ENCODE results near the gene OR2A2. TPM values are rescaled to one million over a fixed set of nuclear protein-coding genes. Genes with fewer than 3 reads are reported as not detected.

The OR2A2 gene
- polyA plus RNA-seq, 1 donor (not counting 4 experiments of a cell fraction or from before 2014, with no cell fraction given), result not detected

GRCh38 chr7:144074374-144074773 lies 35.0 kb upstream of the OR2A2 start:
- no peak for TF ChIP-seq EZH2 (IDR thresholded peaks at IDR 0.05; ENCODE audit: low read length)
- no peak for TF ChIP-seq CTCF (optimal IDR thresholded peaks at IDR 0.05 in 1 of 3, IDR thresholded peaks at IDR 0.05 in 1 of 3, conservative IDR thresholded peaks at IDR 0.05 in 1 of 3; ENCODE audit: extremely low read depth in 1 of 3, insufficient read depth in 2 of 3, low read length in 3 of 3)
- Histone ChIP-seq H3K79me2 (ENCODE audit: control insufficient read depth, insufficient read depth, low read length) (no peaks in the 10 kb centered on the region), H3K4me3 (ENCODE audit: control insufficient read depth in 2 of 3, extremely low read depth in 1 of 3, insufficient read depth in 2 of 3, low read depth in 1 of 3, low read length in 3 of 3) (no peak overlapping the region), H3K9me3 (ENCODE audit: control insufficient read depth, low read depth, low read length) (no peaks in the 10 kb centered on the region), H3K9ac (ENCODE audit: control insufficient read depth, extremely low read depth, insufficient read depth, low read length) (no peak overlapping the region), H3K36me3 (ENCODE audit: control insufficient read depth in 2 of 2, extremely low read depth in 1 of 2, insufficient read depth in 2 of 2, low read length in 2 of 2) (no peaks in the 10 kb centered on the region), H3K4me2 (ENCODE audit: control insufficient read depth, extremely low read depth, insufficient read depth, low read depth, low read length) (no peak overlapping the region), H4K20me1 (ENCODE audit: control insufficient read depth, extremely low read depth, insufficient read depth, low read length) (no peaks in the 10 kb centered on the region), H3K27ac (ENCODE audit: control insufficient read depth, insufficient read depth, low read length) (no peak overlapping the region), H3K4me1 (ENCODE audit: control insufficient read depth, extremely low read depth, insufficient read depth, low read length) (no peaks in the 10 kb centered on the region), H3K27me3 (ENCODE audit: control insufficient read depth, extremely low read depth, insufficient read depth, low read length) (no peaks in the 10 kb centered on the region), H2AFZ (ENCODE audit: control insufficient read depth, low read length) (no peak overlapping the region), H3K9me1 (ENCODE audit: control insufficient read depth, extremely low read depth, insufficient read depth, low read length) (no peaks in the 10 kb centered on the region)
- FAIRE-seq (no peak), DNase-seq (ENCODE audit: low read depth, low spot score) (no peak)
- dilution Hi-C loops (cut with MboI; ENCODE audit: extremely low pct_ligation_motif_present, low sequenced_read_pairs), result no loop called here

- Histone ChIP-seq H3K4me1 (ENCODE audit: control insufficient read depth, extremely low read depth, insufficient read depth, low read length) (no peaks in the 10 kb centered on the region), H4K20me1 (ENCODE audit: control insufficient read depth, extremely low read depth, insufficient read depth, low read length) (no peaks in the 10 kb centered on the region), H3K79me2 (ENCODE audit: control insufficient read depth, insufficient read depth, low read length) (no peaks in the 10 kb centered on the region), H3K9ac (ENCODE audit: control insufficient read depth, extremely low read depth, insufficient read depth, low read length) (no peak within 1 kb of the TSS), H3K4me3 (ENCODE audit: control insufficient read depth in 2 of 3, extremely low read depth in 1 of 3, insufficient read depth in 2 of 3, low read depth in 1 of 3, low read length in 3 of 3) (no peak within 1 kb of the TSS), H3K9me3 (ENCODE audit: control insufficient read depth, low read depth, low read length) (no peaks in the 10 kb centered on the region), H3K36me3 (ENCODE audit: control insufficient read depth in 2 of 2, extremely low read depth in 1 of 2, insufficient read depth in 2 of 2, low read length in 2 of 2) (no peaks in the 10 kb centered on the region), H2AFZ (ENCODE audit: control insufficient read depth, low read length) (no peak within 1 kb of the TSS), H3K9me1 (ENCODE audit: control insufficient read depth, extremely low read depth, insufficient read depth, low read length) (no peaks in the 10 kb centered on the region), H3K27ac (ENCODE audit: control insufficient read depth, insufficient read depth, low read length) (no peak within 1 kb of the TSS), H3K4me2 (ENCODE audit: control insufficient read depth, extremely low read depth, insufficient read depth, low read depth, low read length) (no peak within 1 kb of the TSS), H3K27me3 (ENCODE audit: control insufficient read depth, extremely low read depth, insufficient read depth, low read length) (no peaks in the 10 kb centered on the region)
- FAIRE-seq, result no peak
- dilution Hi-C loops (cut with MboI; ENCODE audit: extremely low pct_ligation_motif_present, low sequenced_read_pairs), result no loop called here
- DNase-seq (ENCODE audit: low read depth, low spot score), result no peak
- TF ChIP-seq EZH2 (IDR thresholded peaks at IDR 0.05; ENCODE audit: low read length) (no peak), CTCF (optimal IDR thresholded peaks at IDR 0.05 in 1 of 3, IDR thresholded peaks at IDR 0.05 in 1 of 3, conservative IDR thresholded peaks at IDR 0.05 in 1 of 3; ENCODE audit: extremely low read depth in 1 of 3, insufficient read depth in 2 of 3, low read length in 3 of 3) (no peak)
These were observed 23.4 kb upstream of the OR2A2 start, which contains the start of gene OR2A12 for GRCh38 chr7:144085978-144086377. OR2A12 (plus strand) TSS chr7:144086278; CDS start chr7:144095108, 8,830 bp downstream.

Measured in keratinocyte (primary cell).